ENCODE results near the gene ADARB1. TPM values are rescaled to one million over a fixed set of nuclear protein-coding genes. Genes with fewer than 3 reads are reported as not detected.

ADARB1 gene
- total and polyA plus RNA-seq, 2 of the 8 experiments (the other 6 are each of a cell fraction or from before 2014, with no cell fraction given) = 4.7 to 14.9 TPM

DNA sequence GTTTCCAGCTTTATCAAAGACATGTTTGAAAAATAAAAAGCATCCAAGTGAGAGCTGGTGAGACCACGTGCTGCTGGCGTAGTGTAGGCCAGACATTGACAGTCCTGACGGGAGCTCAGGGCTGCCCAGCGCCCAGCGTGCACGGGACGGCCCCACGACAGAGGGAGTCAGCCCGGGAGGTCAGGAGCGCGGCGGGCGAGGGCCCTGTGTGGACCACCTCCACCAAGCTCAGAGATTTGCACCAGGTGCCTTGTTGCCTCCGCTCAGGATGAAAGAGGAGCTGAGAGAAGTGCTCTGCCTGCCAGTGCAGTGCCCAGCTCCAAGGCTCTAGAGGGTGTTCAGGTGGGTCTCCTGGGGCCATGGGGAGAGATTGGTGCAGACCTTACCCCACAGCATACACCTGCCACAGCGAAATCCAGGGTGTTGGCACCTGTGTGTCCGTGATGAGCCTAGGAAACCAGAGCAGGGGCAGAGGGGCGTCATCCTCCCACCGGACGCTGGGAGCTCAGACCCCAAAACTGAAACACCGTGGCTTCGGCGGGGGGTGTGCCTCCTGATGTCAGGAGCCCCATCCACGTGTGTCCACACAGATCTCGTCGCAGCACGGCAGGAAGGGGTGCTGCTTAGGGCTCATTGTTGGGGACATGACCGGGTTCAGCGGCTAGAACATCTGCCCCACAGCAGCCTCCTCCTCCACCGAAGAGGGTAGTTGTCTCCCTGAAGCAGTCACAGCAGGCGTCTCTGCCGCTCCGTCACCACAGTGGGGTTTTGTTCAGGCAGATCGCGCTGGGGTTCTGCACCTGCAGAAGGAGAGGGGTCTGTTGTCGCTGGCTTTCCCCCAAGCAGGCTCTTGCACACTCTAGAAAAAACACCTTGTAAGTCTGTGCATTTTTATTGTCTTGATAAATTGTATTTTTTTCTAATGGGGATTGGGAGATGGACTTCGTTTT, 149.1 kb downstream of the ADARB1 start:
- H3K23me2 ChIP-seq (ENCODE audit: low read depth, low read length) = no peaks in the 10 kb centered on the region
- no peak overlapping the region for H2AK5ac ChIP-seq (ENCODE audit: low read depth, low read length)
- no peak overlapping the region for H3K14ac ChIP-seq (ENCODE audit: insufficient read length)
- no peak overlapping the region for H3K23ac ChIP-seq (ENCODE audit: insufficient read length)
- H3K56ac ChIP-seq (replicated peaks; ENCODE audit: insufficient read length, low read depth, low read length) = no peak overlapping the region
- H3K36me3 ChIP-seq (ENCODE audit: control insufficient read depth in 2 of 4, insufficient read depth in 4 of 4, low read length in 3 of 4) = no peaks in the 10 kb centered on the region
- H3K27ac ChIP-seq (ENCODE audit: low read depth, low read length) = no peak overlapping the region
- H3K9me3 ChIP-seq (ENCODE audit: insufficient read depth in 2 of 2, low read depth in 1 of 2, low read length in 1 of 2) = no peaks in the 10 kb centered on the region
- no peak overlapping the region for H4K91ac ChIP-seq (replicated peaks; ENCODE audit: insufficient read length, low read length)
- no peak overlapping the region for H2BK20ac ChIP-seq (ENCODE audit: low read length)
- no peak overlapping the region for H2BK120ac ChIP-seq (replicated peaks; ENCODE audit: low read depth, low read length)
- H4K5ac ChIP-seq (ENCODE audit: insufficient read length, low read depth, low read length) = no peak overlapping the region
- no peak overlapping the region for H3K4me2 ChIP-seq (ENCODE audit: insufficient read depth in 1 of 2, low read depth in 2 of 2, low read length in 2 of 2)
- no peak overlapping the region for H3K4me3 ChIP-seq (ENCODE audit: extremely low read depth in 1 of 4, insufficient read depth in 2 of 4, low read depth in 3 of 4, low read length in 4 of 4)
- no peaks in the 10 kb centered on the region for H3K27me3 ChIP-seq (replicated peaks in 1 of 4; ENCODE audit: control insufficient read depth in 3 of 4, extremely low read depth in 1 of 4, insufficient read depth in 3 of 4, low read length in 3 of 4)
- WGBS, 2 experiments (ENCODE audit: extremely low coverage in 1 of 2, insufficient coverage in 1 of 2, insufficient read length in 1 of 2, insufficient replicate concordance in 2 of 2, low coverage in 1 of 2, low lambda C conversion rate in 2 of 2, missing lambda C conversion rate in 1 of 2) = 89% methylated on average over 35 of the region's 36 CpGs; no CpG with 5 or more reads in 1 of the 2 experiments
- H3K4me1 ChIP-seq (replicated peaks in 1 of 4; ENCODE audit: control insufficient read depth in 3 of 4, insufficient read depth in 4 of 4, low read length in 3 of 4) = peaks cover 0 to 3% (median 0%) of the 10 kb centered on the region in 4 experiments; a peak in 1 of 7 replicates
- no peak overlapping the region for H4K8ac ChIP-seq (ENCODE audit: extremely low read depth, insufficient read depth, low read length)
- no peak overlapping the region for H3K4ac ChIP-seq (replicated peaks; ENCODE audit: insufficient read length, low read depth, low read length)
- no peaks in the 10 kb centered on the region for H3K79me2 ChIP-seq (ENCODE audit: control insufficient read depth in 1 of 2, insufficient read depth in 2 of 2, low read length in 2 of 2)
- no peak overlapping the region for H2BK12ac ChIP-seq (ENCODE audit: low read depth, low read length)
- FAIRE-seq = no peak
- no peaks in the 10 kb centered on the region for H4K20me1 ChIP-seq (replicated peaks in 1 of 2; ENCODE audit: control insufficient read depth in 1 of 2, insufficient read depth in 2 of 2, low read length in 2 of 2)
- no peak overlapping the region for H2BK5ac ChIP-seq (ENCODE audit: low read depth, low read length)
- ChIA-PET POLR2A (ENCODE audit: partially characterized antibody) (no interaction called here), CTCF (ENCODE audit: partially characterized antibody) (interaction anchor here (0.7 to 1.6 kb wide), 6 partner anchors 11 to 83 kb away, joined by 3 read pairs; no protein-coding TSS in a partner anchor)
- H2BK15ac ChIP-seq (ENCODE audit: low read length) = no peak overlapping the region
- DNase-seq (ENCODE audit: low read depth in 1 of 2, low spot score in 2 of 2) = no peak
- H2AFZ ChIP-seq (ENCODE audit: low read length) = no peak overlapping the region
- H3K9ac ChIP-seq (replicated peaks in 1 of 4; ENCODE audit: extremely low read depth in 1 of 4, low read depth in 3 of 4, low read length in 3 of 4) = no peak overlapping the region
- no peaks in the 10 kb centered on the region for H3K79me1 ChIP-seq (ENCODE audit: low read depth, low read length)
- H3K18ac ChIP-seq (ENCODE audit: extremely low read depth, low read length) = no peak overlapping the region
- no peak for TF ChIP-seq NANOG (IDR thresholded peaks at IDR 0.05; ENCODE audit: insufficient read depth, low read depth, low read length, poor library complexity, severe bottlenecking)
- no peak for TF ChIP-seq POU5F1 (IDR thresholded peaks at IDR 0.05; ENCODE audit: low read depth, low read length)
- TF ChIP-seq, protein P1, sequence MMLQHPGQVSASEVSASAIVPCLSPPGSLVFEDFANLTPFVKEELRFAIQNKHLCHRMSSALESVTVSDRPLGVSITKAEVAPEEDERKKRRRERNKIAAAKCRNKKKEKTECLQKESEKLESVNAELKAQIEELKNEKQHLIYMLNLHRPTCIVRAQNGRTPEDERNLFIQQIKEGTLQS (IDR thresholded peaks at IDR 0.05; ENCODE audit: insufficient read depth, low read depth, low read length) = no peak
- TF ChIP-seq, protein P2, sequence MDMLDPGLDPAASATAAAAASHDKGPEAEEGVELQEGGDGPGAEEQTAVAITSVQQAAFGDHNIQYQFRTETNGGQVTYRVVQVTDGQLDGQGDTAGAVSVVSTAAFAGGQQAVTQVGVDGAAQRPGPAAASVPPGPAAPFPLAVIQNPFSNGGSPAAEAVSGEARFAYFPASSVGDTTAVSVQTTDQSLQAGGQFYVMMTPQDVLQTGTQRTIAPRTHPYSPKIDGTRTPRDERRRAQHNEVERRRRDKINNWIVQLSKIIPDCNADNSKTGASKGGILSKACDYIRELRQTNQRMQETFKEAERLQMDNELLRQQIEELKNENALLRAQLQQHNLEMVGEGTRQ (IDR thresholded peaks at IDR 0.05; ENCODE audit: low read length) = no peak
- TF ChIP-seq SUZ12 (IDR thresholded peaks at IDR 0.05; ENCODE audit: low read length) = no peak
- TF ChIP-seq, protein P3, sequence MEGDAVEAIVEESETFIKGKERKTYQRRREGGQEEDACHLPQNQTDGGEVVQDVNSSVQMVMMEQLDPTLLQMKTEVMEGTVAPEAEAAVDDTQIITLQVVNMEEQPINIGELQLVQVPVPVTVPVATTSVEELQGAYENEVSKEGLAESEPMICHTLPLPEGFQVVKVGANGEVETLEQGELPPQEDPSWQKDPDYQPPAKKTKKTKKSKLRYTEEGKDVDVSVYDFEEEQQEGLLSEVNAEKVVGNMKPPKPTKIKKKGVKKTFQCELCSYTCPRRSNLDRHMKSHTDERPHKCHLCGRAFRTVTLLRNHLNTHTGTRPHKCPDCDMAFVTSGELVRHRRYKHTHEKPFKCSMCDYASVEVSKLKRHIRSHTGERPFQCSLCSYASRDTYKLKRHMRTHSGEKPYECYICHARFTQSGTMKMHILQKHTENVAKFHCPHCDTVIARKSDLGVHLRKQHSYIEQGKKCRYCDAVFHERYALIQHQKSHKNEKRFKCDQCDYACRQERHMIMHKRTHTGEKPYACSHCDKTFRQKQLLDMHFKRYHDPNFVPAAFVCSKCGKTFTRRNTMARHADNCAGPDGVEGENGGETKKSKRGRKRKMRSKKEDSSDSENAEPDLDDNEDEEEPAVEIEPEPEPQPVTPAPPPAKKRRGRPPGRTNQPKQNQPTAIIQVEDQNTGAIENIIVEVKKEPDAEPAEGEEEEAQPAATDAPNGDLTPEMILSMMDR (IDR thresholded peaks at IDR 0.05; ENCODE audit: control extremely low read depth in 1 of 3, insufficient read depth in 1 of 3, low read depth in 1 of 3, low read length in 3 of 3) = no peak
- no peak for TF ChIP-seq JUN (IDR thresholded peaks at IDR 0.05; ENCODE audit: low read depth, low read length)

Measured in H1 (cell line).